HCT116 (cell line): ENCODE results near the gene PAOX. TPM values are rescaled to one million over a fixed set of nuclear protein-coding genes. Genes with fewer than 3 reads are reported as not detected.

Experiments used
- ATAC-seq: fragments of 200-7000 bp; cut with Tn5 transposase; 2 replicates; pipeline ENCODE4 v1.9.1; 2020; ENCODE audit warnings: mild to moderate bottlenecking, moderate library complexity
- BruUV-seq: library from RNA; stranded (reverse); fragments of 400-500 nt; replicated peaks from 2 replicates; lab custom pipeline; 2021; lab: Mats Ljungman, UMichigan
- CTCF ChIA-PET: fragments of 300-600 bp; sonication (Branson Sonifier 250); formaldehyde crosslinking; loops from one replicate; lab custom pipeline; 2021; ENCODE audit warnings: antibody characterized with exemption; lab: Charles Lee
- POLR2A ChIA-PET: fragments of 300-600, 350-600 bp; sonication (Branson Sonifier 250); formaldehyde crosslinking; loops from one replicate; lab custom pipeline; 2021; ENCODE audit warnings: antibody characterized with exemption; lab: Charles Lee
- RAD21 ChIA-PET, 2 experiments: fragments of 300-600 bp; sonication (Branson Sonifier 250); formaldehyde crosslinking; loops; one replicate each; lab custom pipeline; 2023; ENCODE audit warnings: low total read pairs in 2 of 2; ENCODE audit not compliant: uncharacterized antibody in 2 of 2, unreplicated experiment in 2 of 2, low non-redundant PET in 1 of 2; lab: Charles Lee
- DNase-seq: peaks from one replicate; pipeline ENCODE4 v3.0.0-alpha.2; 2010; ENCODE audit warnings: low read depth, low spot score
- H2AFZ ChIP-seq: fragments of 200-600 bp; shearing (Covaris generic), sonication (generic); 2 replicates; pipeline ENCODE4 v1.6.1; 2017; ENCODE audit warnings: low read depth, mixed run types, mixed read lengths, antibody characterized with exemption, low read length; ENCODE audit not compliant: poor library complexity, severe bottlenecking
- H3K27ac ChIP-seq: 2 replicates; pipeline ENCODE4 v1.5.1; 2012; ENCODE audit warnings: low read depth, low read length
- H3K27me3 ChIP-seq: fragments of 200-600 bp; sonication (generic); 2 replicates; pipeline ENCODE4 v1.6.1; 2016; ENCODE audit warnings: mixed run types, low read length, mixed read lengths; ENCODE audit not compliant: insufficient read depth
- H3K36me3 ChIP-seq, 2 experiments: fragments of 200-500 bp in 1 of 2; fragments of 200-600 bp in 1 of 2; sonication (Bioruptor generic) in 1 of 2; sonication (generic) in 1 of 2; 2 replicates each; pipeline versions ENCODE4 v1.5.1 to v1.6.1; 2014 to 2016; ENCODE audit warnings: low read length in 2 of 2, inconsistent platforms in 1 of 2, mixed read lengths in 1 of 2, mixed run types in 1 of 2; ENCODE audit not compliant: insufficient read depth in 2 of 2, control insufficient read depth in 1 of 2
- H3K4me1 ChIP-seq, 2 experiments: fragments of 200-600 bp in 1 of 2; sonication (generic) in 1 of 2; 2 replicates each; pipeline versions ENCODE4 v1.5.1 to v1.6.1; 2012 to 2017; ENCODE audit warnings: low read length in 2 of 2, inconsistent platforms in 1 of 2, mild to moderate bottlenecking in 1 of 2, mixed read lengths in 1 of 2, mixed run types in 1 of 2, moderate library complexity in 1 of 2; ENCODE audit not compliant: insufficient read depth in 2 of 2, control insufficient read depth in 1 of 2
- H3K4me2 ChIP-seq: fragments of 200-600 bp; sonication (generic); 2 replicates; pipeline ENCODE4 v1.6.1; 2017; ENCODE audit warnings: mixed run types, low read length, mixed read lengths
- H3K4me3 ChIP-seq, 2 experiments: fragments of 200-600 bp in 1 of 2; sonication (generic) in 1 of 2; replicated peaks in 1 of 2; 2 replicates each; pipeline ENCODE4 v1.5.1; 2011 to 2016; ENCODE audit warnings: low read length in 2 of 2, control low read depth in 1 of 2, low read depth in 1 of 2, mild to moderate bottlenecking in 1 of 2, mixed read lengths in 1 of 2, mixed run types in 1 of 2
- H3K79me2 ChIP-seq: fragments of 200-600 bp; sonication (generic); 2 replicates; pipeline ENCODE4 v1.6.1; 2017; ENCODE audit warnings: mild to moderate bottlenecking, mixed run types, low read length, moderate library complexity, mixed read lengths; ENCODE audit not compliant: insufficient read depth
- H3K9ac ChIP-seq: fragments of 200-600 bp; sonication (generic); 2 replicates; pipeline ENCODE4 v1.6.1; 2016; ENCODE audit warnings: low read length, mixed read lengths
- H3K9me2 ChIP-seq: fragments of 200-600 bp; sonication (generic), shearing (Covaris generic); 2 replicates; pipeline ENCODE4 v1.6.1; 2017; ENCODE audit warnings: mixed run types, mild to moderate bottlenecking, moderate library complexity; ENCODE audit not compliant: insufficient read depth
- H3K9me3 ChIP-seq, 2 experiments: fragments of 200-500 bp in 1 of 2; fragments of 200-600 bp in 1 of 2; sonication (Bioruptor generic) in 1 of 2; sonication (generic) in 1 of 2; 2 replicates each; pipeline ENCODE4 v1.6.1; 2014 to 2017; ENCODE audit warnings: low read length in 2 of 2, mixed read lengths in 2 of 2, inconsistent platforms in 1 of 2, low read depth in 1 of 2, mild to moderate bottlenecking in 1 of 2, mixed run types in 1 of 2, moderate library complexity in 1 of 2; ENCODE audit not compliant: control insufficient read depth in 1 of 2, insufficient read depth in 1 of 2
- H4K20me1 ChIP-seq: fragments of 200-600 bp; sonication (generic), shearing (Covaris generic); 2 replicates; pipeline ENCODE4 v1.6.1; 2017; ENCODE audit warnings: mixed run types, mild to moderate bottlenecking, moderate library complexity; ENCODE audit not compliant: insufficient read depth
- CEBPB ChIP-seq: IDR thresholded peaks from 2 replicates; pipeline ENCODE4 v1.6.1; 2012; ENCODE audit warnings: low read depth
- EGR1 ChIP-seq: IDR thresholded peaks from 2 replicates; pipeline ENCODE4 v1.6.1; 2012; ENCODE audit warnings: low read depth
- ELF1 ChIP-seq: IDR thresholded peaks from 2 replicates; pipeline ENCODE4 v1.6.1; 2012; ENCODE audit warnings: low read depth, borderline replicate concordance
- EZH2phosphoT487 ChIP-seq: fragments of 200-600 bp; IDR thresholded peaks from 2 replicates; pipeline ENCODE4 v1.6.1; 2018; ENCODE audit warnings: antibody characterized with exemption, borderline replicate concordance
- POLR2A ChIP-seq: IDR thresholded peaks from 2 replicates; pipeline ENCODE4 v1.7.0; 2011; ENCODE audit warnings: borderline replicate concordance; ENCODE audit not compliant: insufficient read depth, insufficient read length; ENCODE audit errors: extremely low read depth
- POLR2AphosphoS5 ChIP-seq: IDR thresholded peaks from 2 replicates; pipeline ENCODE4 v1.6.1; 2011; ENCODE audit warnings: mild to moderate bottlenecking, low read depth, low read length, moderate library complexity
- RAD21 ChIP-seq: IDR thresholded peaks from 2 replicates; pipeline ENCODE4 v1.6.1; 2012; ENCODE audit warnings: low read depth, mild to moderate bottlenecking
- SP1 ChIP-seq: IDR thresholded peaks from 2 replicates; pipeline ENCODE4 v1.6.1; 2012; ENCODE audit warnings: low read depth
- SRF ChIP-seq: IDR thresholded peaks from 2 replicates; pipeline ENCODE4 v1.6.1; 2012; ENCODE audit warnings: low read depth
- ZFX ChIP-seq: fragments of 450-650 bp; IDR thresholded peaks from 2 replicates; pipeline ENCODE4 v1.6.1; 2017
- ZNF274 ChIP-seq: fragments of 200-500 bp; sonication (Bioruptor generic); IDR thresholded peaks from 2 replicates; pipeline ENCODE4 v1.6.1; 2014; ENCODE audit warnings: mild to moderate bottlenecking, low read depth, low read length, inconsistent platforms
- intact Hi-C: fragments of 100-400 bp; cut with micrococcal nuclease; formaldehyde crosslinking; loops from 2 replicates; pipeline ENCODE4 v1.10.0; 2022
- total RNA-seq: library from RNA; stranded (reverse); gene quantifications from one replicate; pipeline ENCODE4 v1.2.1, GENCODE V29; 2021; ENCODE audit not compliant: unreplicated experiment
- TF ChIP-seq, protein P1 (sequence below): IDR thresholded peaks from 2 replicates; pipeline ENCODE4 v1.6.1; 2012
- TF ChIP-seq, protein P2 (sequence below), 3 experiments: fragments of 200-600 bp in 1 of 3; sonication (generic) in 1 of 3; IDR thresholded peaks in 2 of 3; conservative IDR thresholded peaks in 1 of 3; 2 replicates each; pipeline ENCODE4 v1.5.1; 2012 to 2017; ENCODE audit warnings: low read depth in 2 of 3, low read length in 2 of 3, antibody characterized with exemption in 1 of 3, borderline replicate concordance in 1 of 3, control low read depth in 1 of 3, mild to moderate bottlenecking in 1 of 3, mixed read lengths in 1 of 3, mixed run types in 1 of 3, moderate library complexity in 1 of 3; ENCODE audit not compliant: insufficient read depth in 1 of 3

The PAOX gene
- total RNA-seq, 1 experiment from 2014 or later, result 3.5 TPM

DNA sequence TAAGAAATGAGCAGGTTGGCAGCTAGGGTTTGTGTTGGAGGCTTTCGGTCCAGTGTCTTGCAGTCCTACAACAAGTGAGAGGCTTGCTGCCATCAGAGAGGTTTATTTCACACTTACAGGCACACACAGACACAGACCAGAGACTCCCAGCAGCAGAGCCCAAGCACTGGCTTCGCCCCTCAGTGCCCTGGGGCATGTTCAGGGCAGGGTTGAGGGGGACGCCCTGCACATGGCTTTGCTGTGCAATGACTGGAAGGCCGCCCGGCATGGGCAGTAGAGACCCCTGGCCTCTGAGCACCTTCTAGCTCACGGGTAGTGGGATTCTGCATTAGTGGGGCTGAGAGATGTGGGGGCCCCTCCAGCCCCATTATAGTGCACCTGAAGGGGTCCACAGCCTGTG, 41.5 kb downstream of the PAOX start:
- ATAC-seq (no peak), DNase-seq (no peak)
- Histone ChIP-seq H3K36me3 (no peaks in the 10 kb centered on the region; a peak in 1 of 4 replicates), H4K20me1 (no peaks in the 10 kb centered on the region), H3K9me2 (no peaks in the 10 kb centered on the region), H3K27me3 (no peaks in the 10 kb centered on the region), H3K79me2 (no peaks in the 10 kb centered on the region), H3K4me1 (no peaks in the 10 kb centered on the region), H2AFZ (no peak overlapping the region), H3K9ac (no peak overlapping the region), H3K27ac (no peak overlapping the region), H3K4me3 (no peak overlapping the region), H3K4me2 (no peak overlapping the region), H3K9me3 (no peaks in the 10 kb centered on the region)
- no peak for TF ChIP-seq ZFX
- TF ChIP-seq ZNF274, result no peak
- no peak for TF ChIP-seq POLR2AphosphoS5
- no peak for TF ChIP-seq SRF
- TF ChIP-seq ELF1, result no peak
- TF ChIP-seq RAD21, result no peak
- TF ChIP-seq CEBPB, result no peak
- TF ChIP-seq EZH2phosphoT487, result no peak
- TF ChIP-seq, protein P1, sequence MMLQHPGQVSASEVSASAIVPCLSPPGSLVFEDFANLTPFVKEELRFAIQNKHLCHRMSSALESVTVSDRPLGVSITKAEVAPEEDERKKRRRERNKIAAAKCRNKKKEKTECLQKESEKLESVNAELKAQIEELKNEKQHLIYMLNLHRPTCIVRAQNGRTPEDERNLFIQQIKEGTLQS, result no peak
- BruUV-seq, result no TSS peak
- intact Hi-C loops, result no loop called here
- POLR2A ChIA-PET, result no interaction called here
- CTCF ChIA-PET, result no interaction called here
- RAD21 ChIA-PET, result no interaction called here

DNA sequence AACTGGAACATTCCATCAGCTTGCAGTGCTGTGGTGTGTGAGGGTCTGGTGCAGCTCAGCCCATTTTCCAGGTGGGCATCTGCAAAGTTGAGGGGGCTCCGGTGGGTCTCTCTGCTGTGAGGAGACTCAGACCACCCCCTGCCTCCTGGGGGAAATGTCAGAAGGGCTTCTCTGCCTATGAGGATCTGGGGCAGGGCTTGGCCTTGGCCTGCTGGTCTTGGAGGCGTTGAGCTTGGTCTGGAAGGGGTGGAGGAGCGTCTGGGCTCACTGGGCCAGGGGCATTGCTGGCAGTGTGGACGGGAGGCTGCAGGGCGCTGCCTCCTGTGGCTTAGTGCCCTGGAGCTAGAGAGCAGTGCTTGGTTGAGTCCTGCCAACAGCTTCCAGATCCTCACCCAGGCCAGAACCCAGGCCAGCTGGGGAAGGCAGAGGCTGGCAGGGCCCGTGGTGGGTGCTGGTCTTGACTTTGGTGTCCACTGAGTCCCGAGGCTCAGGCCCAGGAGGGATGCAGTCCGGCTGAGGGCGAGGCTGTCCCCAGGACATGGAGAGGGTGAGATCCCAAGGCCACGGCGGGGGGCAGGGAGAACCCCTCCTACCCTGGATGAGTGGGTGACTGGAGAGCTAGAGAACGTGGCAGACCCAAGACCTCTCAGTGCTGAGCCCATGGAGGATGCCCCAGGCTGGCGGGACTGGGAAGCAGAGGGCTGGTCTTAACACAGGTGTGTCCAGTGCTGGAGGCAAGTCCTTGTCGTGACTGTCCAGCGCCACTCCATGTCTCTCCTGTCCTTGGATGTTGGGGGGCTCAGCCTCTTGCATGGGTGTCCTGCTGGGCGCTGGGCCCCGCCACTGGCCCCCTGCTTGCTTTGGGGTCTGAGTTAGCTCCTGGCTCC, 42.5 kb downstream of the PAOX start:
- TF ChIP-seq RAD21 (no peak), EGR1 (no peak), EZH2phosphoT487 (no peak), SP1 (no peak), POLR2A (no peak)
- TF ChIP-seq, protein P2, sequence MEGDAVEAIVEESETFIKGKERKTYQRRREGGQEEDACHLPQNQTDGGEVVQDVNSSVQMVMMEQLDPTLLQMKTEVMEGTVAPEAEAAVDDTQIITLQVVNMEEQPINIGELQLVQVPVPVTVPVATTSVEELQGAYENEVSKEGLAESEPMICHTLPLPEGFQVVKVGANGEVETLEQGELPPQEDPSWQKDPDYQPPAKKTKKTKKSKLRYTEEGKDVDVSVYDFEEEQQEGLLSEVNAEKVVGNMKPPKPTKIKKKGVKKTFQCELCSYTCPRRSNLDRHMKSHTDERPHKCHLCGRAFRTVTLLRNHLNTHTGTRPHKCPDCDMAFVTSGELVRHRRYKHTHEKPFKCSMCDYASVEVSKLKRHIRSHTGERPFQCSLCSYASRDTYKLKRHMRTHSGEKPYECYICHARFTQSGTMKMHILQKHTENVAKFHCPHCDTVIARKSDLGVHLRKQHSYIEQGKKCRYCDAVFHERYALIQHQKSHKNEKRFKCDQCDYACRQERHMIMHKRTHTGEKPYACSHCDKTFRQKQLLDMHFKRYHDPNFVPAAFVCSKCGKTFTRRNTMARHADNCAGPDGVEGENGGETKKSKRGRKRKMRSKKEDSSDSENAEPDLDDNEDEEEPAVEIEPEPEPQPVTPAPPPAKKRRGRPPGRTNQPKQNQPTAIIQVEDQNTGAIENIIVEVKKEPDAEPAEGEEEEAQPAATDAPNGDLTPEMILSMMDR (IDR thresholded peaks at IDR 0.05 in 2 of 3, conservative IDR thresholded peaks at IDR 0.05 in 1 of 3; ENCODE audit: borderline replicate concordance in 1 of 3, insufficient read depth in 1 of 3, low read depth in 2 of 3, low read length in 2 of 3), result no peak
- TF ChIP-seq, all 23 proteins: peak for 0
- H2AFZ ChIP-seq, result no peak overlapping the region
- H3K36me3 ChIP-seq, result no peaks in the 10 kb centered on the region
- no peak overlapping the region for H3K9ac ChIP-seq
- DNase-seq, result no peak
- no peak overlapping the region for H3K4me2 ChIP-seq
- no peaks in the 10 kb centered on the region for H3K9me2 ChIP-seq
- no TSS peak for BruUV-seq
- ATAC-seq, result no peak
- H3K79me2 ChIP-seq, result no peaks in the 10 kb centered on the region
- ChIA-PET CTCF (no interaction called here), POLR2A (no interaction called here), RAD21 (no interaction called here)
- H3K27ac ChIP-seq, result no peak overlapping the region
- no peak overlapping the region for H3K4me3 ChIP-seq
- intact Hi-C loops, result no loop called here
- no peaks in the 10 kb centered on the region for H3K27me3 ChIP-seq
- H4K20me1 ChIP-seq, result no peaks in the 10 kb centered on the region
- no peaks in the 10 kb centered on the region for H3K4me1 ChIP-seq
- H3K9me3 ChIP-seq, result no peaks in the 10 kb centered on the region
